GM12878 (cell line): ENCODE results near the gene THBS3. TPM values are rescaled to one million over a fixed set of nuclear protein-coding genes. Genes with fewer than 3 reads are reported as not detected.
"Not testable (repeated sequence)": the region's sequence is repeated elsewhere in the genome, so short reads cannot be mapped to it uniquely, and the experiment has no call there.

Experiments used
- ATAC-seq: fragments of 200-7000 bp; cut with Tn5 transposase; 3 replicates; pipeline ENCODE4 v1.9.1; 2020; ENCODE audit warnings: mild to moderate bottlenecking, moderate library complexity
- BruUV-seq: library from RNA; stranded (reverse); fragments of 400-500 nt; replicated peaks from 2 replicates; lab custom pipeline; 2021; lab: Mats Ljungman, UMichigan
- CTCF ChIA-PET: fragments of 300-600 bp; sonication (Branson Sonifier 250); formaldehyde crosslinking; extraction: SDS; loops from one replicate; lab custom pipeline; 2021; ENCODE audit warnings: inconsistent platforms; lab: Yijun Ruan, JAX
- POLR2A ChIA-PET: fragments of 350-600 bp; formaldehyde crosslinking; extraction: SDS; loops from one replicate; lab custom pipeline; 2021; ENCODE audit warnings: inconsistent platforms; lab: Charles Lee
- RAD21 ChIA-PET: fragments of 300-600 bp; sonication (Branson Sonifier 250); formaldehyde crosslinking; loops from one replicate; lab custom pipeline; 2023; ENCODE audit warnings: antibody characterized with exemption; ENCODE audit not compliant: unreplicated experiment; lab: Charles Lee
- SMC1A ChIA-PET: fragments of 300-600 bp; sonication (Branson Sonifier 250); formaldehyde crosslinking; loops from one replicate; lab custom pipeline; 2023; ENCODE audit not compliant: unreplicated experiment, uncharacterized antibody; lab: Charles Lee
- DNase-seq: peaks from one replicate; pipeline ENCODE4 v3.0.0-alpha.2; 2011; ENCODE audit warnings: low read depth, low spot score
- FAIRE-seq: peaks from 3 replicates; lab custom pipeline; 2011; peaks lifted over from hg19 to GRCh38; lab: Jason Lieb, UNC
- H2AFZ ChIP-seq: 2 replicates; pipeline ENCODE4 v1.6.0; 2011; ENCODE audit warnings: low read depth, low read length, control low read depth; ENCODE audit not compliant: control insufficient read depth
- H3K27ac ChIP-seq: 2 replicates; pipeline ENCODE4 v1.5.1; 2011; ENCODE audit warnings: control low read depth; ENCODE audit not compliant: control insufficient read depth, insufficient read depth
- H3K27me3 ChIP-seq, 2 experiments: replicated peaks in 1 of 2; 2 replicates each; pipeline versions ENCODE4 v1.6.0 to v1.6.1; 2011; ENCODE audit warnings: low read length in 1 of 2; ENCODE audit not compliant: control insufficient read depth in 2 of 2, insufficient read depth in 2 of 2
- H3K36me3 ChIP-seq, 2 experiments: 2 replicates each; pipeline ENCODE4 v1.5.1; 2011; ENCODE audit warnings: low read length in 1 of 2; ENCODE audit not compliant: control insufficient read depth in 2 of 2, insufficient read depth in 2 of 2
- H3K4me1 ChIP-seq: 2 replicates; pipeline ENCODE4 v1.6.1; 2011; ENCODE audit warnings: mild to moderate bottlenecking, low read length, moderate library complexity, mixed read lengths; ENCODE audit not compliant: control insufficient read depth, insufficient read depth
- H3K4me2 ChIP-seq: 2 replicates; pipeline ENCODE4 v1.6.0; 2011; ENCODE audit warnings: control low read depth; ENCODE audit not compliant: control insufficient read depth, insufficient read depth
- H3K4me3 ChIP-seq: fragments of 200-600 bp; sonication (generic); 2 replicates; pipeline ENCODE4 v1.5.1; 2016
- H3K79me2 ChIP-seq: 2 replicates; pipeline ENCODE4 v1.6.0; 2011; ENCODE audit warnings: low read length; ENCODE audit not compliant: control insufficient read depth, insufficient read depth
- H3K9ac ChIP-seq: 2 replicates; pipeline ENCODE4 v1.8.0; 2011; ENCODE audit warnings: low read length, control low read depth, mixed read lengths; ENCODE audit not compliant: control insufficient read depth, insufficient read depth
- H3K9me3 ChIP-seq: replicated peaks from 3 replicates; pipeline ENCODE4 v1.5.1; 2011; ENCODE audit warnings: mild to moderate bottlenecking, low read length; ENCODE audit not compliant: control insufficient read depth, insufficient read depth
- H4K20me1 ChIP-seq: 2 replicates; pipeline ENCODE4 v1.6.0; 2011; ENCODE audit not compliant: control insufficient read depth, insufficient read depth
- WGBS: methylation state at CpG from one replicate; pipeline ENCODE4 v1.1.6; 2016; ENCODE audit warnings: low lambda C conversion rate; ENCODE audit not compliant: insufficient replicate concordance, insufficient coverage; ENCODE audit errors: missing lambda C conversion rate; 5-methylcytosine and 5-hydroxymethylcytosine counted together
- in situ Hi-C: fragments of 300-500 bp; cut with MboI; formaldehyde crosslinking; loops from 9 replicates; pipeline ENCODE4 v1.14.3; 2018; ENCODE audit warnings: mixed read lengths
- intact Hi-C: fragments of 100-400 bp; cut with micrococcal nuclease; formaldehyde crosslinking; loops from one replicate; pipeline ENCODE4 v1.14.2; 2022; ENCODE audit not compliant: unreplicated experiment
- polyA plus RNA-seq, 11 experiments: library from polyadenylated mRNA; depleted of rRNA in 4 of 11; unstranded in 6 of 11; stranded (reverse) in 5 of 11; fragments of >200 nt; fragmentation: Nextera tagmentation in 4 of 11; fragmentation: Illumina TruSeq in 1 of 11; extraction: Ambion mirVana in 4 of 11; extraction: Trizol in 1 of 11; gene quantifications; 1 replicate in 1 of 11; 2 replicates in 10 of 11; pipeline versions ENCODE4 v1.2.1 to v1.2.3, GENCODE V29; 2011 to 2016; ENCODE audit warnings: inconsistent platforms in 2 of 11, missing spikeins in 2 of 11, low read depth in 1 of 11
- total RNA-seq, 4 experiments: library from RNA; depleted of rRNA in 3 of 4; stranded (reverse); fragments of >200 nt in 3 of 4; fragmentation: Illumina TruSeq in 1 of 4; extraction: Trizol in 1 of 4; gene quantifications; 2 replicates each; pipeline versions ENCODE4 v1.2.1 to v1.2.3, GENCODE V29; 2013 to 2021
- TF ChIP-seq, protein P1 (sequence below): fragments of 450-650 bp; IDR thresholded peaks from 2 replicates; pipeline ENCODE4 v1.6.1; 2017; ENCODE audit warnings: mild to moderate bottlenecking, moderate library complexity
- TF ChIP-seq, protein P2 (sequence below): fragments of 150-350 bp; IDR thresholded peaks from 2 replicates; pipeline ENCODE4 v1.6.1; 2016; ENCODE audit warnings: low read depth, low read length

The THBS3 gene
- total and polyA plus RNA-seq, 10 of the 15 experiments (the other 5 are each of a cell fraction or from before 2014, with no cell fraction given) = 0.66 to 3.6 (median 2.0) TPM

DNA sequence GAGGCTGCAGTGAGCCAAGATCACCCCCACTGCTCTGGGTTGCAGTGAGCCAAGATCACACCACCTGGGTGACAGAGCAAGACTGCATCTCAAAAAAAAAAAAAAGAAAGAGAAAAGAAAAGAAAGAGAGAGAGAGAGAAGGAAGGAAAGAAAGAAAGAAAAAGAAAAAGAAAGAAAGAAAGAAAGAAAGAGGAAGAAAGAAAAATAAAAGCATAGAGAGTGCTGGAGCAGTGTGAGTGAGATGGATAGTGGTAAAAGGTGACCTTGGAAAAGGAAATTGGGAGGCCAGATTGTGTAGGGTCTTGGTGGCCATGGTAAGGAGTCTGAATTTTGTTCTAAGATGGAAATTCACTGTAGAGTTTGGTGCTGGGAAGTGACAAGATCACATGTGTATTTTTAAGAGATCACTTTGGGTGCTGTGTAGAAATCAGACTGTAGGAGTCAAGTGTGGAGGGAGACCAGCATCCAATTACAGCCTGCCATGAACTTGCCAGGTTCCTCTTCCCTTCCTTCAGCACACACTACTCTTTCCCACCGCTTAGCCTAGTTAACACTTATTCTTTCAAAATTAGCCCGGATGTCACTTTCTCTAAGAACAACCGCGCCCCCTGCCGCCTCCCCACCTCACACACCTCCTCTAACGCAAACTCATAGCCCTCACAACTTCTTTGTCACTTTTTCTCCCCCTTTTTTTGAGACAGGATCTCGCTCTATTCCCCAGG lies 18.7 kb upstream of the THBS3 start (continued):
- TF ChIP-seq, protein P1, sequence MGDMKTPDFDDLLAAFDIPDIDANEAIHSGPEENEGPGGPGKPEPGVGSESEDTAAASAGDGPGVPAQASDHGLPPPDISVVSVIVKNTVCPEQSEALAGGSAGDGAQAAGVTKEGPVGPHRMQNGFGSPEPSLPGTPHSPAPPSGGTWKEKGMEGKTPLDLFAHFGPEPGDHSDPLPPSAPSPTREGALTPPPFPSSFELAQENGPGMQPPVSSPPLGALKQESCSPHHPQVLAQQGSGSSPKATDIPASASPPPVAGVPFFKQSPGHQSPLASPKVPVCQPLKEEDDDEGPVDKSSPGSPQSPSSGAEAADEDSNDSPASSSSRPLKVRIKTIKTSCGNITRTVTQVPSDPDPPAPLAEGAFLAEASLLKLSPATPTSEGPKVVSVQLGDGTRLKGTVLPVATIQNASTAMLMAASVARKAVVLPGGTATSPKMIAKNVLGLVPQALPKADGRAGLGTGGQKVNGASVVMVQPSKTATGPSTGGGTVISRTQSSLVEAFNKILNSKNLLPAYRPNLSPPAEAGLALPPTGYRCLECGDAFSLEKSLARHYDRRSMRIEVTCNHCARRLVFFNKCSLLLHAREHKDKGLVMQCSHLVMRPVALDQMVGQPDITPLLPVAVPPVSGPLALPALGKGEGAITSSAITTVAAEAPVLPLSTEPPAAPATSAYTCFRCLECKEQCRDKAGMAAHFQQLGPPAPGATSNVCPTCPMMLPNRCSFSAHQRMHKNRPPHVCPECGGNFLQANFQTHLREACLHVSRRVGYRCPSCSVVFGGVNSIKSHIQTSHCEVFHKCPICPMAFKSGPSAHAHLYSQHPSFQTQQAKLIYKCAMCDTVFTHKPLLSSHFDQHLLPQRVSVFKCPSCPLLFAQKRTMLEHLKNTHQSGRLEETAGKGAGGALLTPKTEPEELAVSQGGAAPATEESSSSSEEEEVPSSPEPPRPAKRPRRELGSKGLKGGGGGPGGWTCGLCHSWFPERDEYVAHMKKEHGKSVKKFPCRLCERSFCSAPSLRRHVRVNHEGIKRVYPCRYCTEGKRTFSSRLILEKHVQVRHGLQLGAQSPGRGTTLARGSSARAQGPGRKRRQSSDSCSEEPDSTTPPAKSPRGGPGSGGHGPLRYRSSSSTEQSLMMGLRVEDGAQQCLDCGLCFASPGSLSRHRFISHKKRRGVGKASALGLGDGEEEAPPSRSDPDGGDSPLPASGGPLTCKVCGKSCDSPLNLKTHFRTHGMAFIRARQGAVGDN = no peak
- TF ChIP-seq, protein P2, sequence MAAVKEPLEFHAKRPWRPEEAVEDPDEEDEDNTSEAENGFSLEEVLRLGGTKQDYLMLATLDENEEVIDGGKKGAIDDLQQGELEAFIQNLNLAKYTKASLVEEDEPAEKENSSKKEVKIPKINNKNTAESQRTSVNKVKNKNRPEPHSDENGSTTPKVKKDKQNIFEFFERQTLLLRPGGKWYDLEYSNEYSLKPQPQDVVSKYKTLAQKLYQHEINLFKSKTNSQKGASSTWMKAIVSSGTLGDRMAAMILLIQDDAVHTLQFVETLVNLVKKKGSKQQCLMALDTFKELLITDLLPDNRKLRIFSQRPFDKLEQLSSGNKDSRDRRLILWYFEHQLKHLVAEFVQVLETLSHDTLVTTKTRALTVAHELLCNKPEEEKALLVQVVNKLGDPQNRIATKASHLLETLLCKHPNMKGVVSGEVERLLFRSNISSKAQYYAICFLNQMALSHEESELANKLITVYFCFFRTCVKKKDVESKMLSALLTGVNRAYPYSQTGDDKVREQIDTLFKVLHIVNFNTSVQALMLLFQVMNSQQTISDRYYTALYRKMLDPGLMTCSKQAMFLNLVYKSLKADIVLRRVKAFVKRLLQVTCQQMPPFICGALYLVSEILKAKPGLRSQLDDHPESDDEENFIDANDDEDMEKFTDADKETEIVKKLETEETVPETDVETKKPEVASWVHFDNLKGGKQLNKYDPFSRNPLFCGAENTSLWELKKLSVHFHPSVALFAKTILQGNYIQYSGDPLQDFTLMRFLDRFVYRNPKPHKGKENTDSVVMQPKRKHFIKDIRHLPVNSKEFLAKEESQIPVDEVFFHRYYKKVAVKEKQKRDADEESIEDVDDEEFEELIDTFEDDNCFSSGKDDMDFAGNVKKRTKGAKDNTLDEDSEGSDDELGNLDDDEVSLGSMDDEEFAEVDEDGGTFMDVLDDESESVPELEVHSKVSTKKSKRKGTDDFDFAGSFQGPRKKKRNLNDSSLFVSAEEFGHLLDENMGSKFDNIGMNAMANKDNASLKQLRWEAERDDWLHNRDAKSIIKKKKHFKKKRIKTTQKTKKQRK = no peak

DNA sequence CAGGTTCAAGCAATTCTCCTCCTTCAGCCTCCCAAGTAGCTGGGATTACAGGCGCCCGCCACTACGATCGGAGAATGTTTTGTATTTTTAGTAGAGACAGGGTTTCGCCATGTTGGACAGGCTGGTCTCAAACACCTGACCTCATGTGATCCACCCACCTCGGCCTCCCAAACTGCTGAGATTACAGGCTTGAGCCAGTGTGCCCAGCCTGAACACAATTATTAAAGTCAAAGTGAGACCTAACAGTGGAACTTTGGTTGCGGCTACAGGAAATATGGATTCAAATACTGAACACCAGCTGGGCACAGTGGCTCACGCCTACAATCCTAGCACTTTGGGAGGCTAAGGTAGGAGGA lies 17.7 kb upstream of the THBS3 start:
- POLR2A ChIA-PET = interaction anchor here (0.9 to 6.9 kb wide), 5 partner anchors 16 to 98 kb away, joined by 3 to 84 read pairs (median 28); partner anchors contain the start of genes MTX1 and THBS3
- CTCF ChIA-PET = interaction anchor here (0.9 to 7.0 kb wide), 12 partner anchors 14 to 136 kb away, joined by 3 to 154 read pairs (median 10); partner anchors contain the start of genes KRTCAP2, MTX1 and THBS3
- H3K4me2 ChIP-seq = peak overlapping the region; percentile 88
- in situ Hi-C loops, ATAC-seq, DNase-seq, H4K20me1 ChIP-seq, H3K36me3 ChIP-seq, H3K27me3 ChIP-seq, BruUV-seq, H2AFZ ChIP-seq, intact Hi-C loops, H3K9me3 ChIP-seq, FAIRE-seq: not testable (repeated sequence)
- peak overlapping the region; percentile 89; the same call in 1 of the 2 replicates for H3K9ac ChIP-seq
- SMC1A ChIA-PET = interaction anchor here (1.0 to 6.7 kb wide), 8 partner anchors 16 to 311 kb away, joined by 3 to 89 read pairs (median 6); partner anchors contain the start of genes CLK2, MTX1 and THBS3
- H3K27ac ChIP-seq = peak overlapping the region; percentile 96
- peaks cover 36% of the 10 kb centered on the region for H3K4me1 ChIP-seq
- RAD21 ChIA-PET = interaction anchor here (1.0 to 6.5 kb wide), 7 partner anchors 17 to 98 kb away, joined by 3 to 85 read pairs (median 6); partner anchors contain the start of genes MTX1 and THBS3
- WGBS = 28% methylated on average over 8 of the region's 8 CpGs
- H3K4me3 ChIP-seq = peak overlapping the region; percentile 67; the same call in 1 of the 2 replicates
- peaks cover 22% of the 10 kb centered on the region for H3K79me2 ChIP-seq
